HL-60 (cell line): ENCODE results near the gene RXFP4.

Experiments
- CTCF ChIP-seq: IDR thresholded peaks from one replicate; pipeline ENCODE4 v1.5.1; 2011; ENCODE audit warnings: low read length, control low read depth, inconsistent platforms; ENCODE audit not compliant: insufficient read depth
- GABPA ChIP-seq: IDR thresholded peaks from 2 replicates; pipeline ENCODE4 v1.6.1; 2012; ENCODE audit warnings: low read depth
- POLR2AphosphoS5 ChIP-seq: IDR thresholded peaks from 2 replicates; pipeline ENCODE4 v1.6.1; 2012; ENCODE audit warnings: low read depth
- SPI1 ChIP-seq: IDR thresholded peaks from 2 replicates; pipeline ENCODE4 v1.6.1; 2012; ENCODE audit warnings: low read depth, mild to moderate bottlenecking, borderline replicate concordance
- TF ChIP-seq, protein P1 (sequence below): IDR thresholded peaks from 2 replicates; pipeline ENCODE4 v1.6.1; 2012; ENCODE audit warnings: low read depth; ENCODE audit not compliant: insufficient replicate concordance

DNA sequence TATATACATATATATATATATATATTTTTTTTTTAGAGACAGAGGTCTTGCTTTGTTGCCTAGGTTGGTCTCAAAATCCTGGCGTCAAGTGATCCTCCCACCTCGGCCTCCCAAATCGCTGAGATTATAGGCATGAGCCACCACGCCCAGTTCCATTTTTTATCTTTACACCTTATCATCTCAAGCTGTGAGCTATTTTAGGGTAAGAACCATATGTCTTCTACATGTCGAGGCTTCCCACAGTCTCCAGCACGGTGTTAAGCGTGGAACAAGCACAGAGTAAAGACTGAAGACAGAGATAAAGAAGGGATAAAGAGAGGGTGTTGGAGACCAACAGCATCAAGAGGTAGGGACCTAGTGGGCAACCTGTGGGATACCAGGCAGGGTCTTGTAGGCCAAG is 22.8 kb downstream of the RXFP4 start:
- TF ChIP-seq CTCF = no peak
- TF ChIP-seq, protein P1, sequence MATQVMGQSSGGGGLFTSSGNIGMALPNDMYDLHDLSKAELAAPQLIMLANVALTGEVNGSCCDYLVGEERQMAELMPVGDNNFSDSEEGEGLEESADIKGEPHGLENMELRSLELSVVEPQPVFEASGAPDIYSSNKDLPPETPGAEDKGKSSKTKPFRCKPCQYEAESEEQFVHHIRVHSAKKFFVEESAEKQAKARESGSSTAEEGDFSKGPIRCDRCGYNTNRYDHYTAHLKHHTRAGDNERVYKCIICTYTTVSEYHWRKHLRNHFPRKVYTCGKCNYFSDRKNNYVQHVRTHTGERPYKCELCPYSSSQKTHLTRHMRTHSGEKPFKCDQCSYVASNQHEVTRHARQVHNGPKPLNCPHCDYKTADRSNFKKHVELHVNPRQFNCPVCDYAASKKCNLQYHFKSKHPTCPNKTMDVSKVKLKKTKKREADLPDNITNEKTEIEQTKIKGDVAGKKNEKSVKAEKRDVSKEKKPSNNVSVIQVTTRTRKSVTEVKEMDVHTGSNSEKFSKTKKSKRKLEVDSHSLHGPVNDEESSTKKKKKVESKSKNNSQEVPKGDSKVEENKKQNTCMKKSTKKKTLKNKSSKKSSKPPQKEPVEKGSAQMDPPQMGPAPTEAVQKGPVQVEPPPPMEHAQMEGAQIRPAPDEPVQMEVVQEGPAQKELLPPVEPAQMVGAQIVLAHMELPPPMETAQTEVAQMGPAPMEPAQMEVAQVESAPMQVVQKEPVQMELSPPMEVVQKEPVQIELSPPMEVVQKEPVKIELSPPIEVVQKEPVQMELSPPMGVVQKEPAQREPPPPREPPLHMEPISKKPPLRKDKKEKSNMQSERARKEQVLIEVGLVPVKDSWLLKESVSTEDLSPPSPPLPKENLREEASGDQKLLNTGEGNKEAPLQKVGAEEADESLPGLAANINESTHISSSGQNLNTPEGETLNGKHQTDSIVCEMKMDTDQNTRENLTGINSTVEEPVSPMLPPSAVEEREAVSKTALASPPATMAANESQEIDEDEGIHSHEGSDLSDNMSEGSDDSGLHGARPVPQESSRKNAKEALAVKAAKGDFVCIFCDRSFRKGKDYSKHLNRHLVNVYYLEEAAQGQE = no peak
- TF ChIP-seq POLR2AphosphoS5 = no peak
- no peak for TF ChIP-seq GABPA
- no peak for TF ChIP-seq SPI1
